GM12878 (cell line): ENCODE measurements around the gene CFAP161. TPM values are rescaled to one million over a fixed set of nuclear protein-coding genes. Genes with fewer than 3 reads are reported as not detected.

Experiments
- ATAC-seq: fragments of 200-7000 bp; cut with Tn5 transposase; 3 replicates; pipeline ENCODE4 v1.9.1; 2020; ENCODE audit warnings: mild to moderate bottlenecking, moderate library complexity
- BruUV-seq: library from RNA; stranded (reverse); fragments of 400-500 nt; replicated peaks from 2 replicates; lab custom pipeline; 2021; lab: Mats Ljungman, UMichigan
- CTCF ChIA-PET: fragments of 300-600 bp; sonication (Branson Sonifier 250); formaldehyde crosslinking; extraction: SDS; loops from one replicate; lab custom pipeline; 2021; ENCODE audit warnings: inconsistent platforms; lab: Yijun Ruan, JAX
- POLR2A ChIA-PET: fragments of 350-600 bp; formaldehyde crosslinking; extraction: SDS; loops from one replicate; lab custom pipeline; 2021; ENCODE audit warnings: inconsistent platforms; lab: Charles Lee
- RAD21 ChIA-PET: fragments of 300-600 bp; sonication (Branson Sonifier 250); formaldehyde crosslinking; loops from one replicate; lab custom pipeline; 2023; ENCODE audit warnings: antibody characterized with exemption; ENCODE audit not compliant: unreplicated experiment; lab: Charles Lee
- SMC1A ChIA-PET: fragments of 300-600 bp; sonication (Branson Sonifier 250); formaldehyde crosslinking; loops from one replicate; lab custom pipeline; 2023; ENCODE audit not compliant: unreplicated experiment, uncharacterized antibody; lab: Charles Lee
- DNase-seq: peaks from one replicate; pipeline ENCODE4 v3.0.0-alpha.2; 2011; ENCODE audit warnings: low read depth, low spot score
- FAIRE-seq: peaks from 3 replicates; lab custom pipeline; 2011; peaks lifted over from hg19 to GRCh38; lab: Jason Lieb, UNC
- H2AFZ ChIP-seq: 2 replicates; pipeline ENCODE4 v1.6.0; 2011; ENCODE audit warnings: low read depth, low read length, control low read depth; ENCODE audit not compliant: control insufficient read depth
- H3K27ac ChIP-seq: 2 replicates; pipeline ENCODE4 v1.5.1; 2011; ENCODE audit warnings: control low read depth; ENCODE audit not compliant: control insufficient read depth, insufficient read depth
- H3K27me3 ChIP-seq, 2 experiments: replicated peaks in 1 of 2; 2 replicates each; pipeline versions ENCODE4 v1.6.0 to v1.6.1; 2011; ENCODE audit warnings: low read length in 1 of 2; ENCODE audit not compliant: control insufficient read depth in 2 of 2, insufficient read depth in 2 of 2
- H3K36me3 ChIP-seq, 2 experiments: 2 replicates each; pipeline ENCODE4 v1.5.1; 2011; ENCODE audit warnings: low read length in 1 of 2; ENCODE audit not compliant: control insufficient read depth in 2 of 2, insufficient read depth in 2 of 2
- H3K4me1 ChIP-seq: 2 replicates; pipeline ENCODE4 v1.6.1; 2011; ENCODE audit warnings: mild to moderate bottlenecking, low read length, moderate library complexity, mixed read lengths; ENCODE audit not compliant: control insufficient read depth, insufficient read depth
- H3K4me2 ChIP-seq: 2 replicates; pipeline ENCODE4 v1.6.0; 2011; ENCODE audit warnings: control low read depth; ENCODE audit not compliant: control insufficient read depth, insufficient read depth
- H3K4me3 ChIP-seq: fragments of 200-600 bp; sonication (generic); 2 replicates; pipeline ENCODE4 v1.5.1; 2016
- H3K79me2 ChIP-seq: 2 replicates; pipeline ENCODE4 v1.6.0; 2011; ENCODE audit warnings: low read length; ENCODE audit not compliant: control insufficient read depth, insufficient read depth
- H3K9ac ChIP-seq: 2 replicates; pipeline ENCODE4 v1.8.0; 2011; ENCODE audit warnings: low read length, control low read depth, mixed read lengths; ENCODE audit not compliant: control insufficient read depth, insufficient read depth
- H3K9me3 ChIP-seq: replicated peaks from 3 replicates; pipeline ENCODE4 v1.5.1; 2011; ENCODE audit warnings: mild to moderate bottlenecking, low read length; ENCODE audit not compliant: control insufficient read depth, insufficient read depth
- H4K20me1 ChIP-seq: 2 replicates; pipeline ENCODE4 v1.6.0; 2011; ENCODE audit not compliant: control insufficient read depth, insufficient read depth
- CBX3 ChIP-seq: fragments of 200-600 bp; sonication (generic); IDR thresholded peaks from 2 replicates; pipeline ENCODE4 v1.6.1; 2016; ENCODE audit warnings: low read depth, borderline replicate concordance
- ESRRA ChIP-seq: IDR thresholded peaks from 2 replicates; pipeline ENCODE4 v1.6.1; 2012; ENCODE audit warnings: mild to moderate bottlenecking, low read length, improper control_type of control experiment
- ETV6 ChIP-seq, 2 experiments: fragments of 450-650 bp in 1 of 2; IDR thresholded peaks in 1 of 2; conservative IDR thresholded peaks in 1 of 2; 2 replicates each; pipeline ENCODE4 v1.6.1; 2014; ENCODE audit warnings: antibody characterized with exemption in 1 of 2, borderline replicate concordance in 1 of 2, low read depth in 1 of 2, mild to moderate bottlenecking in 1 of 2, moderate library complexity in 1 of 2
- FOS ChIP-seq: IDR thresholded peaks from 3 replicates; pipeline ENCODE4 v1.6.1; 2011; ENCODE audit warnings: borderline replicate concordance; ENCODE audit not compliant: insufficient read length; ENCODE audit errors: extremely low read depth
- JUNB ChIP-seq: IDR thresholded peaks from 2 replicates; pipeline ENCODE4 v1.6.1; 2016; ENCODE audit warnings: antibody characterized with exemption, mild to moderate bottlenecking
- MTA3 ChIP-seq: IDR thresholded peaks from 2 replicates; pipeline ENCODE4 v1.6.1; 2012; ENCODE audit warnings: low read length, inconsistent platforms, borderline replicate concordance
- MYB ChIP-seq: fragments of 150-350 bp; IDR thresholded peaks from 2 replicates; pipeline ENCODE4 v1.6.1; 2014; ENCODE audit warnings: mild to moderate bottlenecking, low read depth, low read length, borderline replicate concordance
- PRDM15 ChIP-seq: fragments of 450-650 bp; formaldehyde crosslinking; IDR thresholded peaks from 2 replicates; pipeline ENCODE4 v1.4.0; 2020; ENCODE audit warnings: mild to moderate bottlenecking, moderate library complexity
- RUNX3 ChIP-seq: IDR thresholded peaks from 2 replicates; pipeline ENCODE4 v1.6.1; 2012; ENCODE audit warnings: low read length, inconsistent platforms
- SREBF1 ChIP-seq: IDR thresholded peaks from 2 replicates; pipeline ENCODE4 v1.6.1; 2012; ENCODE audit warnings: mild to moderate bottlenecking, low read length
- SREBF2 ChIP-seq: IDR thresholded peaks from 2 replicates; pipeline ENCODE4 v1.6.1; 2012; ENCODE audit warnings: mild to moderate bottlenecking, low read length
- SUPT20H ChIP-seq: IDR thresholded peaks from 2 replicates; pipeline ENCODE4 v1.6.1; 2011; ENCODE audit warnings: low read depth, mild to moderate bottlenecking, low read length, moderate library complexity, borderline replicate concordance; ENCODE audit not compliant: control insufficient read depth
- TBL1XR1 ChIP-seq: IDR thresholded peaks from 2 replicates; pipeline ENCODE4 v1.6.1; 2012; ENCODE audit warnings: low read depth, low read length, improper control_type of control experiment
- TCF12 ChIP-seq: IDR thresholded peaks from 2 replicates; pipeline ENCODE4 v1.6.1; 2011; ENCODE audit warnings: low read depth, mild to moderate bottlenecking, low read length
- ZNF217 ChIP-seq: fragments of 450-650 bp; IDR thresholded peaks from 2 replicates; pipeline ENCODE4 v1.6.1; 2017; ENCODE audit warnings: antibody characterized with exemption, mild to moderate bottlenecking
- ZNF384 ChIP-seq: IDR thresholded peaks from 2 replicates; pipeline ENCODE4 v1.6.1; 2012; ENCODE audit warnings: low read depth, mild to moderate bottlenecking, low read length, improper control_type of control experiment, borderline replicate concordance
- WGBS: methylation state at CpG from one replicate; pipeline ENCODE4 v1.1.6; 2016; ENCODE audit warnings: low lambda C conversion rate; ENCODE audit not compliant: insufficient replicate concordance, insufficient coverage; ENCODE audit errors: missing lambda C conversion rate; 5-methylcytosine and 5-hydroxymethylcytosine counted together
- in situ Hi-C: fragments of 300-500 bp; cut with MboI; formaldehyde crosslinking; loops from 9 replicates; pipeline ENCODE4 v1.14.3; 2018; ENCODE audit warnings: mixed read lengths
- intact Hi-C: fragments of 100-400 bp; cut with micrococcal nuclease; formaldehyde crosslinking; loops from one replicate; pipeline ENCODE4 v1.14.2; 2022; ENCODE audit not compliant: unreplicated experiment
- polyA plus RNA-seq, 11 experiments: library from polyadenylated mRNA; depleted of rRNA in 4 of 11; unstranded in 6 of 11; stranded (reverse) in 5 of 11; fragments of >200 nt; fragmentation: Nextera tagmentation in 4 of 11; fragmentation: Illumina TruSeq in 1 of 11; extraction: Ambion mirVana in 4 of 11; extraction: Trizol in 1 of 11; gene quantifications; 1 replicate in 1 of 11; 2 replicates in 10 of 11; pipeline versions ENCODE4 v1.2.1 to v1.2.3, GENCODE V29; 2011 to 2016; ENCODE audit warnings: inconsistent platforms in 2 of 11, missing spikeins in 2 of 11, low read depth in 1 of 11
- total RNA-seq, 4 experiments: library from RNA; depleted of rRNA in 3 of 4; stranded (reverse); fragments of >200 nt in 3 of 4; fragmentation: Illumina TruSeq in 1 of 4; extraction: Trizol in 1 of 4; gene quantifications; 2 replicates each; pipeline versions ENCODE4 v1.2.1 to v1.2.3, GENCODE V29; 2013 to 2021

The CFAP161 gene
- total and polyA plus RNA-seq, 10 of the 15 experiments (the other 5 are each of a cell fraction or from before 2014, with no cell fraction given), result 0.31 TPM; not detected in 9

- no peak overlapping the region for H3K4me3 ChIP-seq
- BruUV-seq, result no TSS peak
- no peak overlapping the region for H2AFZ ChIP-seq
- ChIA-PET SMC1A (interaction anchor here (0.8 kb wide), 1 partner anchor 99 kb away, joined by 3 read pairs; no protein-coding TSS in a partner anchor), POLR2A (no interaction called here), CTCF (interaction anchor here (2.8 kb wide), 1 partner anchor 99 kb away, joined by 11 read pairs; no protein-coding TSS in a partner anchor), RAD21 (no interaction called here)
- intact Hi-C loops, result no loop called here
- H3K9ac ChIP-seq, result no peak overlapping the region
- TF ChIP-seq TBL1XR1 (no peak), MTA3 (no peak), PRDM15 (CRISPR knock-in tag) (no peak), RUNX3 (no peak), ESRRA (no peak), ETV6 (conservative IDR thresholded peaks at IDR 0.05 in 1 of 2, IDR thresholded peaks at IDR 0.05 in 1 of 2; ENCODE audit: borderline replicate concordance in 1 of 2, low read depth in 1 of 2) (no peak), SREBF1 (no peak), SREBF2 (no peak), SUPT20H (no peak), ZNF384 (no peak), ZNF217 (no peak), FOS (no peak), TCF12 (no peak), JUNB (no peak), MYB (no peak), CBX3 (no peak)
- in situ Hi-C loops, result no loop called here
- peaks cover under 1% of the 10 kb centered on the region; the same call in 1 of the 2 replicates for H3K4me1 ChIP-seq
- 31% methylated on average over 3 of the region's 3 CpGs for WGBS
- H3K36me3 ChIP-seq, result no peaks in the 10 kb centered on the region
- no peak overlapping the region for H3K4me2 ChIP-seq
- no peaks in the 10 kb centered on the region for H3K79me2 ChIP-seq
- H4K20me1 ChIP-seq, result no peaks in the 10 kb centered on the region
- no peak for FAIRE-seq
- no peak overlapping the region for H3K27ac ChIP-seq
- DNase-seq, result no peak
- H3K9me3 ChIP-seq, result no peaks in the 10 kb centered on the region
- H3K27me3 ChIP-seq, result no peaks in the 10 kb centered on the region
- ATAC-seq, result no peak
Measured at GRCh38 chr15:81166636-81167305, 32.7 kb downstream of the CFAP161 start.
